ENCODE measurements around the gene HEPACAM2.

GRCh38 chr7:93179173-93179572 is 47.1 kb downstream of the HEPACAM2 start:
- TF ChIP-seq CTCF (conservative IDR thresholded peaks at IDR 0.05 in 1 of 2, IDR thresholded peaks at IDR 0.05 in 1 of 2; ENCODE audit: extremely low read depth in 1 of 2, insufficient read depth in 1 of 2, low read depth in 1 of 2, low read length in 2 of 2) (no peak), EZH2 (IDR thresholded peaks at IDR 0.05; ENCODE audit: borderline replicate concordance, low read length) (no peak)

All from mammary epithelial cell (primary cell).